Measurements from ENCODE around the gene SAP30BP. TPM values are rescaled to one million over a fixed set of nuclear protein-coding genes. Genes with fewer than 3 reads are reported as not detected.

SAP30BP gene
- total and polyA plus RNA-seq, 2 of the 13 experiments (the other 11 are each of a cell fraction or from before 2014, with no cell fraction given), result 67.7 to 99.4 TPM

DNA sequence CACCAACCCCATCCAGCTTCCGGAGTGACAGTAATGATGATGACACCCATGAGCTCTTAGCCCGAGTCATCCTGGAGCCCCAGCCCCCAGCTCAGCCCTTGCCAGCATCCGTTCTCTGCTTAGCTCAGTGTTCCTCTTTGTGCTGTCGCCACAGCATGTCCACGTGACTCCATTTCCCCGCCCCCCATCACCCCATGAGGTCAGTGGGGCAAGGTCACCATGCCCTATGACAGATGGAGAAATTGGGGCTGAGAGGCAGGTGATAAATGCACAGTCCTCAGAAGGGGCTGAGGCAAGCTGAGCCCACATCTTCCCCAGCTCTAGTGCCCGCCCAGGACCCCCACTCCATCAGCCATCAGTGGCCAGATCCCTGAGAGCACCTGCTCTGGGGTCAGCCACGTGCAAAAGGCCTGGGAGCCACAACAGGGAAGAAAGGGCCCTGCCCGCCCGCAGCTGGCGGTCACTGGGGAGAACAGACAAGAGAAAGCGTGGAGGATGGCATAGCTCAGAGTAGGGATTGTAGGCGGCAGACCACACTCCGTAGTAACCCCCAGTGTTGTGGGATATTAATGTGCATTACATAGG, 71.2 kb downstream of the SAP30BP start (continued):
- TF ChIP-seq, protein P1, sequence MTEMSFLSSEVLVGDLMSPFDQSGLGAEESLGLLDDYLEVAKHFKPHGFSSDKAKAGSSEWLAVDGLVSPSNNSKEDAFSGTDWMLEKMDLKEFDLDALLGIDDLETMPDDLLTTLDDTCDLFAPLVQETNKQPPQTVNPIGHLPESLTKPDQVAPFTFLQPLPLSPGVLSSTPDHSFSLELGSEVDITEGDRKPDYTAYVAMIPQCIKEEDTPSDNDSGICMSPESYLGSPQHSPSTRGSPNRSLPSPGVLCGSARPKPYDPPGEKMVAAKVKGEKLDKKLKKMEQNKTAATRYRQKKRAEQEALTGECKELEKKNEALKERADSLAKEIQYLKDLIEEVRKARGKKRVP (CRISPR knock-in tag; IDR thresholded peaks at IDR 0.05), result peak in 1 of 2 experiments; percentile 59; a peak in 1 of 4 replicates
- no peak for TF ChIP-seq PRDM4 (CRISPR knock-in tag; IDR thresholded peaks at IDR 0.05; ENCODE audit: borderline replicate concordance)
- no peak for TF ChIP-seq PAWR (CRISPR knock-in tag; IDR thresholded peaks at IDR 0.05; ENCODE audit: borderline replicate concordance)
- no peak for TF ChIP-seq ZBTB37 (CRISPR knock-in tag; IDR thresholded peaks at IDR 0.05)
- TF ChIP-seq NFE2L1 (CRISPR knock-in tag; IDR thresholded peaks at IDR 0.05; ENCODE audit: borderline replicate concordance), result no peak
- no peak for TF ChIP-seq ZFP90 (CRISPR knock-in tag; IDR thresholded peaks at IDR 0.05; ENCODE audit: borderline replicate concordance)
- TF ChIP-seq, protein P2, sequence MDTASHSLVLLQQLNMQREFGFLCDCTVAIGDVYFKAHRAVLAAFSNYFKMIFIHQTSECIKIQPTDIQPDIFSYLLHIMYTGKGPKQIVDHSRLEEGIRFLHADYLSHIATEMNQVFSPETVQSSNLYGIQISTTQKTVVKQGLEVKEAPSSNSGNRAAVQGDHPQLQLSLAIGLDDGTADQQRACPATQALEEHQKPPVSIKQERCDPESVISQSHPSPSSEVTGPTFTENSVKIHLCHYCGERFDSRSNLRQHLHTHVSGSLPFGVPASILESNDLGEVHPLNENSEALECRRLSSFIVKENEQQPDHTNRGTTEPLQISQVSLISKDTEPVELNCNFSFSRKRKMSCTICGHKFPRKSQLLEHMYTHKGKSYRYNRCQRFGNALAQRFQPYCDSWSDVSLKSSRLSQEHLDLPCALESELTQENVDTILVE (CRISPR knock-in tag; IDR thresholded peaks at IDR 0.05), result no peak
- no peak for TF ChIP-seq MXI1 (IDR thresholded peaks at IDR 0.05; ENCODE audit: borderline replicate concordance, low read depth, low read length)
- TF ChIP-seq SRY (CRISPR knock-in tag; IDR thresholded peaks at IDR 0.05), result no peak
- TF ChIP-seq ATF2 (CRISPR knock-in tag; IDR thresholded peaks at IDR 0.05), result no peak
- TF ChIP-seq, protein P3, sequence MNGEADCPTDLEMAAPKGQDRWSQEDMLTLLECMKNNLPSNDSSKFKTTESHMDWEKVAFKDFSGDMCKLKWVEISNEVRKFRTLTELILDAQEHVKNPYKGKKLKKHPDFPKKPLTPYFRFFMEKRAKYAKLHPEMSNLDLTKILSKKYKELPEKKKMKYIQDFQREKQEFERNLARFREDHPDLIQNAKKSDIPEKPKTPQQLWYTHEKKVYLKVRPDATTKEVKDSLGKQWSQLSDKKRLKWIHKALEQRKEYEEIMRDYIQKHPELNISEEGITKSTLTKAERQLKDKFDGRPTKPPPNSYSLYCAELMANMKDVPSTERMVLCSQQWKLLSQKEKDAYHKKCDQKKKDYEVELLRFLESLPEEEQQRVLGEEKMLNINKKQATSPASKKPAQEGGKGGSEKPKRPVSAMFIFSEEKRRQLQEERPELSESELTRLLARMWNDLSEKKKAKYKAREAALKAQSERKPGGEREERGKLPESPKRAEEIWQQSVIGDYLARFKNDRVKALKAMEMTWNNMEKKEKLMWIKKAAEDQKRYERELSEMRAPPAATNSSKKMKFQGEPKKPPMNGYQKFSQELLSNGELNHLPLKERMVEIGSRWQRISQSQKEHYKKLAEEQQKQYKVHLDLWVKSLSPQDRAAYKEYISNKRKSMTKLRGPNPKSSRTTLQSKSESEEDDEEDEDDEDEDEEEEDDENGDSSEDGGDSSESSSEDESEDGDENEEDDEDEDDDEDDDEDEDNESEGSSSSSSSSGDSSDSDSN (CRISPR knock-in tag; IDR thresholded peaks at IDR 0.05), result peak; percentile 47; the same call in 1 of the 2 replicates
- TF ChIP-seq IRF9 (CRISPR knock-in tag; IDR thresholded peaks at IDR 0.05; ENCODE audit: borderline replicate concordance), result no peak
